IMR-90 (cell line): ENCODE data around the gene PAX8. TPM values are rescaled to one million over a fixed set of nuclear protein-coding genes. Genes with fewer than 3 reads are reported as not detected.

Source experiments
- ATAC-seq: fragments of 200-7000 bp; cut with Tn5 transposase; 2 replicates; pipeline ENCODE4 v1.9.1; 2020; ENCODE audit warnings: low read depth, mild to moderate bottlenecking, moderate library complexity
- BruUV-seq: library from RNA; stranded (reverse); fragments of 400-500 nt; replicated peaks from 2 replicates; lab custom pipeline; 2021; lab: Mats Ljungman, UMichigan
- CTCF ChIA-PET: fragments of 300-600 bp; formaldehyde crosslinking; extraction: SDS; loops from one replicate; lab custom pipeline; 2021; ENCODE audit warnings: antibody characterized with exemption; lab: Yijun Ruan, JAX
- POLR2A ChIA-PET: fragments of 300-600 bp; sonication (Branson Sonifier 250); formaldehyde crosslinking; loops from one replicate; lab custom pipeline; 2022; ENCODE audit warnings: antibody characterized with exemption; ENCODE audit not compliant: unreplicated experiment; lab: Charles Lee
- DNase-seq: peaks from one replicate; pipeline ENCODE4 v3.0.0; 2013
- H2AFZ ChIP-seq: replicated peaks from 2 replicates; pipeline ENCODE3; 2013; ENCODE audit warnings: low read length, mild to moderate bottlenecking; ENCODE audit not compliant: poor library complexity
- H2AK5ac ChIP-seq: 2 replicates; pipeline ENCODE4 v1.6.1; 2013; ENCODE audit warnings: low read depth, low read length, inconsistent platforms
- H2AK9ac ChIP-seq: replicated peaks from 2 replicates; pipeline ENCODE3; 2013; ENCODE audit warnings: mild to moderate bottlenecking, low read depth, low read length, moderate library complexity; ENCODE audit not compliant: poor library complexity
- H2BK120ac ChIP-seq: 2 replicates; pipeline ENCODE4 v1.6.1; 2013; ENCODE audit warnings: low read depth, low read length, inconsistent platforms
- H2BK15ac ChIP-seq: 3 replicates; pipeline ENCODE4 v1.6.1; 2013; ENCODE audit warnings: low read depth, low read length, inconsistent platforms
- H2BK20ac ChIP-seq: 2 replicates; pipeline ENCODE4 v1.6.1; 2013; ENCODE audit warnings: low read depth, mild to moderate bottlenecking, inconsistent platforms, low read length, moderate library complexity
- H2BK5ac ChIP-seq: 2 replicates; pipeline ENCODE4 v1.6.1; 2013; ENCODE audit warnings: mild to moderate bottlenecking, low read depth, low read length, inconsistent platforms; ENCODE audit not compliant: poor library complexity, severe bottlenecking
- H3K14ac ChIP-seq: replicated peaks from 2 replicates; pipeline ENCODE4 v1.6.1; 2013; ENCODE audit warnings: low read depth, low read length, inconsistent platforms
- H3K18ac ChIP-seq: 2 replicates; pipeline ENCODE4 v1.6.1; 2013; ENCODE audit warnings: low read depth, low read length, control low read depth
- H3K23ac ChIP-seq: 2 replicates; pipeline ENCODE4 v1.6.1; 2013; ENCODE audit warnings: low read depth, low read length, inconsistent platforms
- H3K27ac ChIP-seq: 2 replicates; pipeline ENCODE4 v1.5.1; 2013; ENCODE audit warnings: mild to moderate bottlenecking, control low read depth, low read length; ENCODE audit not compliant: insufficient read depth
- H3K27me3 ChIP-seq: 2 replicates; pipeline ENCODE4 v1.6.1; 2013; ENCODE audit warnings: low read length; ENCODE audit not compliant: control insufficient read depth, insufficient read depth
- H3K36me3 ChIP-seq: 2 replicates; pipeline ENCODE4 v1.6.1; 2013; ENCODE audit warnings: low read length, mixed read lengths; ENCODE audit not compliant: control insufficient read depth, insufficient read depth
- H3K4ac ChIP-seq: 2 replicates; pipeline ENCODE4 v1.6.1; 2013; ENCODE audit warnings: low read depth, low read length, inconsistent platforms
- H3K4me1 ChIP-seq: 2 replicates; pipeline ENCODE4 v1.6.1; 2013; ENCODE audit warnings: low read length, mixed read lengths; ENCODE audit not compliant: control insufficient read depth, insufficient read depth
- H3K4me2 ChIP-seq: 2 replicates; pipeline ENCODE4 v1.6.1; 2013; ENCODE audit warnings: low read depth, mild to moderate bottlenecking, control low read depth, low read length, moderate library complexity
- H3K4me3 ChIP-seq: 2 replicates; pipeline ENCODE4 v1.5.1; 2013; ENCODE audit warnings: low read depth, mild to moderate bottlenecking, control low read depth, low read length, moderate library complexity; ENCODE audit not compliant: insufficient read depth
- H3K56ac ChIP-seq: 2 replicates; pipeline ENCODE4 v1.6.1; 2013; ENCODE audit warnings: low read length, inconsistent platforms; ENCODE audit not compliant: insufficient read depth; ENCODE audit errors: extremely low read depth
- H3K79me1 ChIP-seq, 2 experiments: 2 replicates each; pipeline ENCODE4 v1.6.1; 2013; ENCODE audit warnings: low read length in 2 of 2, inconsistent platforms in 1 of 2, low read depth in 1 of 2
- H3K9ac ChIP-seq: 2 replicates; pipeline ENCODE4 v1.6.1; 2013; ENCODE audit warnings: low read depth, low read length, control low read depth
- H3K9me1 ChIP-seq: 2 replicates; pipeline ENCODE4 v1.6.1; 2013; ENCODE audit warnings: low read length, inconsistent platforms; ENCODE audit not compliant: insufficient read depth
- H3K9me3 ChIP-seq: 2 replicates; pipeline ENCODE4 v1.6.1; 2013; ENCODE audit warnings: low read length; ENCODE audit not compliant: control insufficient read depth, insufficient read depth
- H4K20me1 ChIP-seq: 2 replicates; pipeline ENCODE4 v1.6.1; 2013; ENCODE audit warnings: low read length, inconsistent platforms; ENCODE audit not compliant: insufficient read depth
- H4K5ac ChIP-seq: 2 replicates; pipeline ENCODE4 v1.6.1; 2013; ENCODE audit warnings: mild to moderate bottlenecking, low read depth, low read length, control low read depth
- H4K8ac ChIP-seq, 2 experiments: 2 replicates each; pipeline ENCODE4 v1.6.1; 2013; ENCODE audit warnings: low read depth in 2 of 2, low read length in 2 of 2, control low read depth in 1 of 2, inconsistent platforms in 1 of 2
- H4K91ac ChIP-seq: 2 replicates; pipeline ENCODE4 v1.6.1; 2013; ENCODE audit warnings: low read depth, low read length, inconsistent platforms; ENCODE audit not compliant: insufficient read depth
- MXI1 ChIP-seq: IDR thresholded peaks from 2 replicates; pipeline ENCODE4 v1.6.1; 2012; ENCODE audit warnings: low read depth, mild to moderate bottlenecking, low read length, moderate library complexity, borderline replicate concordance
- RAD21 ChIP-seq: IDR thresholded peaks from 2 replicates; pipeline ENCODE4 v1.6.1; 2012; ENCODE audit warnings: low read length, improper control_type of control experiment
- WGBS, 2 experiments: methylation state at CpG; one replicate each; pipeline versions ENCODE4 v1.1.5 to v1.1.7; 2013; ENCODE audit warnings: missing lambda C conversion rate in 2 of 2; ENCODE audit not compliant: insufficient read length in 1 of 2; ENCODE audit errors: extremely low coverage in 2 of 2; 5-methylcytosine and 5-hydroxymethylcytosine counted together
- dilution Hi-C: fragments of 300-500 bp; cut with HindIII; formaldehyde crosslinking; loops from one replicate; pipeline ENCODE4 v1.14.3; 2018; ENCODE audit warnings: low sequenced_read_pairs; ENCODE audit not compliant: unreplicated experiment
- in situ Hi-C: fragments of 300-500 bp; cut with MboI; formaldehyde crosslinking; loops from 3 replicates; pipeline ENCODE4 v1.14.3; 2019; ENCODE audit warnings: low sequenced_read_pairs, inconsistent platforms, mixed read lengths
- intact Hi-C: fragments of 100-400 bp; cut with micrococcal nuclease; formaldehyde crosslinking; loops from 2 replicates; pipeline ENCODE4 v1.10.0; 2022
- polyA plus RNA-seq, 3 experiments: library from polyadenylated mRNA; depleted of rRNA; stranded (reverse); fragments of >200 nt; gene quantifications; 2 replicates each; pipeline ENCODE4 v1.2.3, GENCODE V29; 2012; ENCODE audit warnings: low replicate concordance in 1 of 3
- total RNA-seq: library from RNA; depleted of rRNA; stranded (reverse); fragments of >200 nt; gene quantifications from 2 replicates; pipeline ENCODE4 v1.2.3, GENCODE V29; 2012
- TF ChIP-seq, protein P1 (sequence below): conservative IDR thresholded peaks from 2 replicates; pipeline ENCODE4 v1.5.1; 2012; ENCODE audit warnings: mild to moderate bottlenecking, low read depth, low read length, improper control_type of control experiment

The PAX8 gene
- total and polyA plus RNA-seq, 2 of the 4 experiments (the other 2 are of a cell fraction), result 0.18 to 1.5 TPM

DNA sequence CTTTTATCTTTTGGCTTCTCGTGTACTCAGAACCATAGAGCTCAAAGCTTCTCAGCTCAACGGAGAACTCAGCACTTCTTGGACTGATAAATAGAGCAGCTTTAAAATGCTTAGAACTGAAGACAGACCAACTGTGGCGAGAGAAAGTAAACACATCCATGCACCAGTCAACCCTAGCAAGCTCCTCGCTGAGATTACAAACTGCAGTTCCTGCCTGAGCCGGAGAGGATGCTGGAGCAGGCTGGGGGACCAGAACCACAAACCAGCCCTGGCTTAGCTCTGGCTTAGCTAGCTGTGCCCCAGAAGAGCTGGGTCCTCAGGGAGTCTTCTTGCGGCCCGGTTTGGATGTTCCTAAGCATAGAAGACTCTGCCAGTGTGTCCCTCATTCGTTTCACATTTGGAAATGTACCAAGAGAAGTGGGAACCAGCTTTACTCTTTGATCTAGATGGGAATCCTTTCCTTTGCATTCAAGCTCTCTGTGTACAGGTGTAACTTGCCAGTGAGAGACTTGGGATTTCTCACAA is 5.6 kb downstream of the PAX8 start:
- no peak overlapping the region for H4K8ac ChIP-seq
- H3K23ac ChIP-seq, result no peak overlapping the region
- H3K27ac ChIP-seq, result no peak overlapping the region
- peak; percentile 47 for DNase-seq
- dilution Hi-C loops, result no loop called here
- no peak overlapping the region for H3K18ac ChIP-seq
- no peak overlapping the region for H2AK5ac ChIP-seq
- H3K4me1 ChIP-seq, result no peaks in the 10 kb centered on the region
- BruUV-seq, result no TSS peak
- H3K9me1 ChIP-seq, result no peaks in the 10 kb centered on the region; the same call in 1 of the 2 replicates
- H4K91ac ChIP-seq, result no peak overlapping the region
- H2BK5ac ChIP-seq, result no peak overlapping the region
- no peak overlapping the region for H3K56ac ChIP-seq
- H2BK120ac ChIP-seq, result no peak overlapping the region
- ATAC-seq, result peak; percentile 87
- H2BK15ac ChIP-seq, result no peak overlapping the region
- no peak for TF ChIP-seq MXI1
- TF ChIP-seq, protein P1, sequence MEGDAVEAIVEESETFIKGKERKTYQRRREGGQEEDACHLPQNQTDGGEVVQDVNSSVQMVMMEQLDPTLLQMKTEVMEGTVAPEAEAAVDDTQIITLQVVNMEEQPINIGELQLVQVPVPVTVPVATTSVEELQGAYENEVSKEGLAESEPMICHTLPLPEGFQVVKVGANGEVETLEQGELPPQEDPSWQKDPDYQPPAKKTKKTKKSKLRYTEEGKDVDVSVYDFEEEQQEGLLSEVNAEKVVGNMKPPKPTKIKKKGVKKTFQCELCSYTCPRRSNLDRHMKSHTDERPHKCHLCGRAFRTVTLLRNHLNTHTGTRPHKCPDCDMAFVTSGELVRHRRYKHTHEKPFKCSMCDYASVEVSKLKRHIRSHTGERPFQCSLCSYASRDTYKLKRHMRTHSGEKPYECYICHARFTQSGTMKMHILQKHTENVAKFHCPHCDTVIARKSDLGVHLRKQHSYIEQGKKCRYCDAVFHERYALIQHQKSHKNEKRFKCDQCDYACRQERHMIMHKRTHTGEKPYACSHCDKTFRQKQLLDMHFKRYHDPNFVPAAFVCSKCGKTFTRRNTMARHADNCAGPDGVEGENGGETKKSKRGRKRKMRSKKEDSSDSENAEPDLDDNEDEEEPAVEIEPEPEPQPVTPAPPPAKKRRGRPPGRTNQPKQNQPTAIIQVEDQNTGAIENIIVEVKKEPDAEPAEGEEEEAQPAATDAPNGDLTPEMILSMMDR, result 0 out of 2 replicates have a peak, but pooled peaks have one; percentile 10
- TF ChIP-seq RAD21, result no peak
- H3K36me3 ChIP-seq, result no peaks in the 10 kb centered on the region
- no peak overlapping the region for H3K9ac ChIP-seq
- no peak overlapping the region for H3K4me3 ChIP-seq
- no peak overlapping the region for H2AK9ac ChIP-seq
- ChIA-PET CTCF (interaction anchor here (0.6 kb wide), 1 partner anchor 680 kb away, joined by 4 read pairs; no protein-coding TSS in a partner anchor), POLR2A (no interaction called here)
- WGBS, 2 experiments, result 30% methylated on average over 3 of the region's 8 CpGs; no CpG with 5 or more reads in 1 of the 2 experiments
- peaks cover 78% of the 10 kb centered on the region for H3K27me3 ChIP-seq
- no peak overlapping the region for H3K4ac ChIP-seq
- H3K79me1 ChIP-seq, result no peaks in the 10 kb centered on the region
- intact Hi-C loops, result no loop called here
- H3K4me2 ChIP-seq, result no peak overlapping the region
- H3K9me3 ChIP-seq, result no peaks in the 10 kb centered on the region
- H3K14ac ChIP-seq, result no peak overlapping the region
- H4K5ac ChIP-seq, result no peak overlapping the region
- no peaks in the 10 kb centered on the region for H4K20me1 ChIP-seq
- in situ Hi-C loops, result no loop called here
- H2AFZ ChIP-seq, result no peak overlapping the region
- H2BK20ac ChIP-seq, result no peak overlapping the region
